K562 treated with DMSO at 1 percent for 12 hours (cell line): Measurements from ENCODE around the gene FST. TPM values are rescaled to one million over a fixed set of nuclear protein-coding genes. Genes with fewer than 3 reads are reported as not detected.

Source experiments
- total RNA-seq: library from RNA; unstranded; fragments of 300-600 nt; gene quantifications from 2 replicates; pipeline ENCODE4 v1.2.3, GENCODE V29; 2022; ENCODE audit not compliant: insufficient read depth

The FST gene, protein sequence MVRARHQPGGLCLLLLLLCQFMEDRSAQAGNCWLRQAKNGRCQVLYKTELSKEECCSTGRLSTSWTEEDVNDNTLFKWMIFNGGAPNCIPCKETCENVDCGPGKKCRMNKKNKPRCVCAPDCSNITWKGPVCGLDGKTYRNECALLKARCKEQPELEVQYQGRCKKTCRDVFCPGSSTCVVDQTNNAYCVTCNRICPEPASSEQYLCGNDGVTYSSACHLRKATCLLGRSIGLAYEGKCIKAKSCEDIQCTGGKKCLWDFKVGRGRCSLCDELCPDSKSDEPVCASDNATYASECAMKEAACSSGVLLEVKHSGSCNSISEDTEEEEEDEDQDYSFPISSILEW
- not detected in 2 replicates for total RNA-seq

DNA sequence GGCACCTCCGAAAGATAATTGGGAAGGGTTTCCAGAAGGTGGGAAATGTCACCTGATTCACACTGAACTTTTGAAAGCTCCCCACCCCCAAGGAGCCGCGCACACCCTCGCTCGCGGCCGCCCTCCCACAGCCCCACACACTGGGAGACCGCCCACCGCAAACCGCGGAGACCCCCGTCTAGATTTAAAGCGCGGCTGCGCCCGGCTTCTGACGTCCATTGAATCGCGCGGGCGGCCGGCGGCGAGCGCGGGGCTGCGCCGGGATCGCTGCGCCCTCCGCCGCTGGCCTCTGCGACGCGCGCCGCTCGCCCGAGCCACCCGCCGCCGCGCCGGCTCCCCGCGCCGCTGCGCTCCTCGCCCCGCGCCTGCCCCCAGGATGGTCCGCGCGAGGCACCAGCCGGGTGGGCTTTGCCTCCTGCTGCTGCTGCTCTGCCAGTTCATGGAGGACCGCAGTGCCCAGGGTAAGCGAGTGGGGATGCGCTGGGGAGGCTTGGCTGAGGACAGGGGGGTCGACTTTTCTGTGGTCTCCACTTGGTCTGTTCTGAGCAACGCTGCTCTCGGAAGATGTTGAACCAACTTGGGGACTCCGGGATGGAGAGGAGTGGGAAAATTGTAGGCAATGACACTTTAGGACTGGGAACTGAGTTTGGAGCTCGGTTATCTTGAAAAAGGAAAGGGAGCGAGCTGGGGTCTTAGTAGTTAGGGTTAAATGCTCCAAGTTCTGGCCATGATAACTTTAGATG lies at the start of gene FST:
Gene FST, plus strand, starts transcription at position 214 of the 743 bp plus-strand sequence. Its CDS starts 163 bp downstream, at position 377.

Other genes with a start within 250 kb of the FST start
- gene NDUFS4, start 80.0 kb downstream of the FST start, total RNA-seq, result 111 and 117 TPM in 2 replicates